HG03108 (cell line): ENCODE data around the gene SLC22A2.
"Not testable (repeated sequence)": the region's sequence is repeated elsewhere in the genome, so short reads cannot be mapped to it uniquely, and the experiment has no call there.

Source experiments
- ATAC-seq: cut with Tn5 transposase; IDR thresholded peaks from one replicate; pipeline ENCODE4 v1.9.1; 2021; ENCODE audit warnings: moderate library complexity; ENCODE audit not compliant: unreplicated experiment

Gene SLC22A2

DNA sequence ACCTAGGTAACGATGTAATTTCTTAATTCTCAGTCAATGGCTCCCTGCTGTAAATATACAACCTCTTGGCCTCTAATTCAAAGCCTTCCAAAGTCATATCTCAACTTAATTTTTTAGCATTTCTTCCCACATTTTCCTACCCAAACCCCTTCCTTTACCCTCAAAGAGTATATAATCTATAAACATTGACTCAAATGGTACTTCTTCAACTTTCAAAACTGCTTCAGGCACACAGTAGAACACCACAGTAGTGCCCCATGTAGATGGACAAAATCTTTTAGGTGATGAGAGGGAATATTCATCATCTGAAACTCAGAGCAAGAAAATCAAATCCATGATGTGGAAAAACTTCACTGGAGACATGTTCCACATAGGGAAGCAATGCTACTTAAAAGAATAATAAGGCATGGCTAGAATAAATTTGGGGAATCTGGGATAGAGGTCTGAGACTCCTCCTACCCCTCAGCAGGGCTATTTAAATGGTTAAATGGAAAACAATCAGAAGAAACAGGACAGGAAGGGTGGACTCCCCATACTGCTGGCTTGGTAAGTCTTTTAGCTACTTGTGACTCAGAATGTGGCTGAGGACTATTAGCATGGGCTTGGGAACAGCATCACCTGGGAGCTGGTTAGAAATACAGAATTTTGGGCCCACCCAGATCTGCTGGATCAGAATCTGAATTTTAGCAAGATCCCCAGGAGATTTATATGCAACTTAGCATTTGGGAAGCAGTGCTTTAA lies 6.4 kb downstream of the SLC22A2 start:
- ATAC-seq = no peak

DNA sequence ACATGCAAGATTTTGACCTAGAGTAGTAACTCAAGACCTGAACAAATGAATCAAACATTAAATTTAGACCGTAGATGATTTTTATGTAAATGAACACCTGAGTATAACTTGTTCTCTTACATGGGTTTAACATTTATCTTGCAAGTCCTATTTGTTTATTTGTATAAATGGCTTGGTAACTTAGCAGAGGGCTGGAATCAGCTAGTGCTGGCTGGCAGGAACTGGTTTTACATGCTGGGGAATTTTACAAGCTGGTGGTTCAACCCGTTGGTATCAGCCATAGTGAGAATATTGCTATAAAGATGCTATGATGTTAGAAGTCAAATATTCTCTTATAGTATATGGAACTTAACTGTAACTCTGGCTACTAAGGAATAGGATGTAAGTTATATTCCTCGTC lies 8.9 kb downstream of the SLC22A2 start:
- no peak for ATAC-seq

DNA sequence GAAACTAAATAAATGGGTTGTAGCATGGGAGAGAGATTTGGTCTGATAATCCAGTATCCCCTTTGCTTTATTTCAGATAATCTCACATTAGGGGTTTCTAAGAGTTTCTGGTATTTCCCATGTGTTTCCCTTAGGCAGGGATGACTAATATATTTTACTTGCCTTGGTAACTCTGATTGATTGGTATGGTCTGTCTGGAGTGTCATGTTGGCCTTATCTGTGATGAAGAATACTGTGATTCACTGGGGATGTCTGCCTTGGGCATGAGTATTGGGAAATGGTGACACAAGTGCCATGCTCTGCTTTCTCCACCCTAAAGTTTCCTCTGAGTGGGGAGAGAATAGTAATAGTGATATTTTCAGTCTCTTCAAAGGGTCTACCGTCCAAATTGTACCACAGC lies 10.1 kb downstream of the SLC22A2 start:
- no peak for ATAC-seq

DNA sequence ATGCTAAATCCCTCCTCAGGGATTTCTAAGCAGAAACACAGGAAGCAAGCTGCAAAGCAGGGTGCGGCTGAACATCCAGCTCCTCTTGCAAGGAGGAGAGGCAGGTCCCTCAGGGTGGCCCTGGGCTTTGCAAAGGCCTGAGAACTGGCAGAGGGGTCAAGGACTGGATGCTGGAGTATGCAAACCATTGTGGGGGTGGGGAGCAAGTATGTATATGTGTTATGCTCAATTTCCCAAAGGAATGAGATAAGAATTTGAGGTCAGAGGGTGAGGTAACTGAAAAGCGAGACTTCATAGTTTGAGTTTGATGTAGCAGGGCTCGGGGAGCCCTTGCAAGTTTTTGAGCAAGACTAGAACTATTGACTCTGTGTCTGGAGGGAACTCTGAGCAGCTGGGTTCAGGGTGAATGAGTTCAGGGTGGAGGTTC lies 11.2 kb downstream of the SLC22A2 start:
- no peak for ATAC-seq

DNA sequence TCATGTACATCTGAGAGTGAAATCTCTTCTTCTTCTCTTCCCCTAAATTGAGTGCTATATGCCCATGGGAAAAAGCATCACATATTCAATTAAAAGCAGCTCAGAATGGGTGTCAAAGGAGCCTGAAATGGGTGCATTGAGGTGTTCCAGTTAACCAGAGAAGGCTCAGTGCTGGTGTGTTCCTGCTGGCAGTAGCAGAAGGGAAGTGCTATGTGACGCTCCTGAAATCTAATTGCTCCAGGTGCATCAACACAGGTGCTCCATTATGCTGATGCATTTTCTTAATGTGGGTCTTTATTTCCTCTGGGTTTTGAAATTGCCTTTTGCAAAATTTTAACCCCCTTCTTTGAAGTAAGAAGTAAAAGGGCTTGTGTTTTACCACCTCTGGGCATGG lies 17.9 kb downstream of the SLC22A2 start:
- ATAC-seq = no peak

DNA sequence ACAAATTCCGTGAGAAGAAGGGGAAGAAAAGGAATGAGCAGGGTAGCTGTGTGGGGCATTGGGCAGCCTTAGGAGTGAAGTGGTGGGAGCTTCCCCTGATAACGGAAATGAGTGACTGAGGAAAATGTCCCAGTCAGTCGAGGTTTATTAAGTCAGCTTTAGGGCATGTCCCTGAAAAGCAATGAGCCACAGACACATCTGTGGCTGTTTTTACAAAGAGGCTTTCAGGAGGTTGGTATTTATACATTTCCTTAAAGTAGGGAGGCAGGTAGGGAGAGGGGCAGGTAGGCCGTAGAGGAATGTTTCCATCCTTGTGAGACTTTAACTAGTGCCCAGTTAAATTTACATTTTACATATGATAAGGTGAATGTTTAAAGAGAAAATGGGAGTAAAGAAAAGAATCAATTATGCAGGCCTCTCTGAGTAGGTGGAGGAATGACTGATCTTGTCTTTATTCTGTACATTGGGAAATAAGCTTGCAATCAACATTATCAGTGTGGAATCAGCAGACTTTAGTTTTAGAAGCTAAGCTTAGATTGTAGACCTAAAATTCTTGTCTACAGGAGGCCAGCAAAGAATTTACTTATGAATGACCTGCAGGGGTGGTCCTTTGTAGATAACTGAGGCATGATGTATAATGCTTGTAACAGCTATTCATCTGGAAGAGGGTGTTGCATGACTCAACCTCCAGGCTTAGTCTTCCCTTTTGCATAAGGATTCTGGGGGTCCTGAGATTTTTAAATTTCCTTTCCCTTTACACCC lies 18.5 kb downstream of the SLC22A2 start:
- no peak for ATAC-seq

DNA sequence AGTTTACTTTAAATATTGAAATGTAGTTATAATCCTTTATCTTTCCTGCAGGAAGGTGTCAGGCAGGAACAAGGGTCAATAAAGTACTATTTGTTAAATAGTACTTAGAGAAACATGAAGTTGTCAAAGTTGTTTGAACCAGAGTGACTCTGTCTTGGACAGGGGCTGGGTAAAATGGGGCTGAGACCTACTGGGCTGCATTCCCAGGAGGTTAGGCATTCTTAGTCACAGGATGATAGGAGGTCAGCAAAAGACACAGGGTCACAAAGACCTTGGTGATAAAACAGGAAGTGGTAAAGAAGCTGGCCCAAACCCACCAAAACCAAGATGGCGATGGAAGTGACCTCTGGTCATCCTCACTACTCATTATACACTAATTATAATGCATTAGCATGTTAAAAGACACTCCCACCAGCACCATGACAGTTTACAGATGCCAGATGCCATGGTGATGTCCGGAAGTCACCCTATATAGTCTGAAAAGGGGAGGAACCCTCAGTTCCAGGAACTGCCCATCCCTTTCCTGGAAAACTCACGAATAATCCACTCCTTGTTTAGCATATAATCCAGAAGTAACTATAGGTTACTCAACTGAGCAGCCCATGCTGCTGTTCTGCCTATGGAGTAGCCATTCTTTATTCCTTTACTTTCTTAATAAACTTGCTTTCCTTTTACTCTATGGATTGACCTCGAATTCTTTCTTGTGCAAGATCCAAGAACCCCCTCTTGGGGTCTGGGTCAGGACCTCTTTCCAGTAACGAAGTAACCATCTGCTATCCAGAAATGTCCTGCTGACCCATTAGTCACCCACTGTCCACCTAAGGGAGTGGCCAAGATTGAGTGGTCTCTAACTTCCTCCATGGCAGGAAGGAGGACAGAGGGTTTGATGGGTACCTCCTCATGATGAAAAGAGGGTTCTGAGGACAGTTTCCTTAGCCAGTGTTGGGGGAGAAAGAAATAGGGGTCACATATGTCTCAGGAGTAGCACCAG lies 19.6 kb downstream of the SLC22A2 start:
- no peak for ATAC-seq

DNA sequence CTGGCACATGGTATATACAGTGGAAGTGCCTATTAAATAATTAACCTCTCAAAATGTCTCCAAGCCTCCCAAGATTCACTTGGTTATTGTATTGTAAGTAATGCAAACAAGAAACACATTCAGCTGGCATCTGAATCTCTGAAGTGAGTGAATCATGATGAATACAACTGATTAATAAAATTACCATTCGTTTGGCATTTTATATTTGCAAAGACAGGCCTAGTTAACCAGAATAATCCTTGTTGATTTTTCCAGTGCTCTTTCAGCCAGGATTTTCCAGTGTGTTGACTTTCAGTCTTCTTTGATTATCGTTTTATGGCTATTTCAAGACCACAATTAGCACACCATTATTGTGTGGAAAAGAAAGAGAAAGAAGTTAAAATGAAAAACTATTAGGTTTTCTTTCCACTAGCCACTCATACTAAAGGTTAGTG lies 20.3 kb downstream of the SLC22A2 start:
- no peak for ATAC-seq

DNA sequence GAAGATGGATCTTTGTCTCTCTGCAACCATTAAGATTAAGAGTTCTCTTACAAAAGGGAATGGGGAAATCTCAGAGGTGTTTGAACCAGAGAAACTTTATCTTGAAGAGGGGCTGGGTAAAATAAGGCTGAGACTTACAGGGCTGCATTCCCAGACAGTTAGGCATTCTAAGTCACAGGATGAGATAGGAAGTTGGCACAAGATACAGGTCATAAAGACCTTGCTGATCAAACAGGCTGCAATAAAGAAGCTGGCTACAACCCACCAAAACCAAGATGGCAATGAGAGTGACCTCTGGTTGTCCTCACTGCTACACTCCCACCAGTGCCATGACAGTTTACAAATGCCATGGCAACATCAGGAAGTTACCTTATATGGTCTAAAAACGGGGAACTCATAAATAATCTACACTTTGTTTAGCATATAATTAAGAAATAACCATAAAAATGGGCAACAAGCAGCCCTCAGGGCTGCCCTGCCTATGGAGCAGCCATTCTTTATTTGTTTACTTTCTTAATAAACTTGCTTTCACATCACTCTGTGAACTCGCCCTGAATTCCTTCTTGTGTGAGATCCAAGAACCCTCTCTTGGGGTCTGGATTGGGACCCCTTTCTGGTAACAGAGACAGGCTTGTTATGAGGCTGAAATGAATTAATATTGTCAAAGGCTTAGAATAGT lies 20.9 kb downstream of the SLC22A2 start:
- not testable (repeated sequence) for ATAC-seq

DNA sequence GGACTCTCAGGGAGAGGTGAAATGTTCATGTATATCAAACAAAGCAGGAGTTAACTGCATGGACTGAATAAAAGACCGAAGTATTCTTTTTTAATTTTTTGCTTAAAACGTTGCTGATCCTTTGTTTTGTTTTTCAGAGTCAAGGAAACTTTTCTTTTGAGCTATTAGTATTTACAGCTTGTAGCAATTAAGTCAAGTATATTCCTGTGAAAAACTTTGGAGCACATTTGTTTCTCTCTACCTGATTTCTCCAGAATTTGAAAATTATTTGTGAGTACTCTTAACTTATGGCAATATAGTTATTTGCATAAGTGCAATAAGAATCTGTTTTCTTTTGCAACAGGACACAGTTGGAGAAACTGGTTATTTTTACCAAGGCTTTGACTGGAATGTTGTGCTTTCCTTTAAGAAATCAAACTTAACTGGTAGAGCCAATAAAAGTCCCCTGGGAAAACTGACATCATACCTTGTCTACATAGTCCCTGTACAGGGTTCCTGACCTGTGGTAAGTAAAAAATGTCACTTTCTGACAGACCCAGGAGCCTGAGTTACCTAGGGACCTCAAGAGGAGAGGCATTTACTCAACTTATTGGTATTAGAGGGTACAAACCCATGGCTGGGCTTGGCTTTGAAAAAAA lies 22.3 kb downstream of the SLC22A2 start:
- not testable (repeated sequence) for ATAC-seq

DNA sequence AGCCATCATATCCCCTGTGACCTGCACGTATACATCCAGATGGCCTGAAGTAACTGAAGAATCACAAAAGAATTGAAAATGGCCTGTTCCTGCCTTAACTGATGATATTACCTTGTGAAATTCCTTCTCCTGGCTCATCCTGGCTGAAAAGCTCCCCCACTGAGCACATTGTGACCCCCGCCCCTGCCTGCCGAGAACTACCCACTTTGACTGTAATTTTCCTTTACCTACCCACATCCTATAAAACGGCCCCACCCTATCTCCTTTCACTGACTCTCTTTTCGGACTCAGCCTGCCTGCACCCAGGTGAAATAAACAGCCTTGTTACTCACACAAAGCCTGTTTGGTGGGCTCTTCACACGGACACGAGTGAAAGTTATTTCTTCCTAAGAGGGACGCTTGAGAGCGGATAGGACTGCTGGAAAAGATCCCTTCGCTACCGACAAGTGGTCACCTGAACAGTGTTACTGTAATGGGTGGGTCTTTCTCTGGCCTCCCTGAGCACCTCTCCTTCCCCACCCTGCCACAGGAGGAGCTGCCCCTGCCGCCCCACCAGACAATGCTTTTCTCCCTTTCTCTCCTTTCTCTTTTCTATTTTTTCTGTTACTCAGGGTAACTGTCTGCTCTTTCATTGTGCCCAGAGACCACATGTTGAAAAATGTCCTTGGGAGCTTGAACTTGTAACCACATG lies 24.5 kb downstream of the SLC22A2 start:
- ATAC-seq = not testable (repeated sequence)

DNA sequence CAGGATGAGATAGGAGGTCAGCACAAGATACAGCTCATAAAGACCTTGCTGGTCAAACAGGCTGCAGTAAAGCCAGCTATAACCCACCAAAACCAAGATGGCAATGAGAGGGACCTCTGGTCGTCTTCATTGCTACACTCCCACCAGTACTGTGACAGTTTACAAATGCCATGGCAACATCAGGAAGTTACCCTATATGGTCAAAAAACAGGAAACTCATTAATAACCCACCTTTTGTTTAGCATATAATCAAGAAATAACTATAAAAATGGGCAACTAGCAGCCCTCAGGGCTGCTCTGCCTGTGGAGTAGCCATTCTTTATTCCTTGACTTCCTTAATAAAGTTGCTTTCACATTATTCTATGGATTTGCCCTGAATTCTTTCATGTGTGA lies 30.9 kb downstream of the SLC22A2 start:
- ATAC-seq = no peak

DNA sequence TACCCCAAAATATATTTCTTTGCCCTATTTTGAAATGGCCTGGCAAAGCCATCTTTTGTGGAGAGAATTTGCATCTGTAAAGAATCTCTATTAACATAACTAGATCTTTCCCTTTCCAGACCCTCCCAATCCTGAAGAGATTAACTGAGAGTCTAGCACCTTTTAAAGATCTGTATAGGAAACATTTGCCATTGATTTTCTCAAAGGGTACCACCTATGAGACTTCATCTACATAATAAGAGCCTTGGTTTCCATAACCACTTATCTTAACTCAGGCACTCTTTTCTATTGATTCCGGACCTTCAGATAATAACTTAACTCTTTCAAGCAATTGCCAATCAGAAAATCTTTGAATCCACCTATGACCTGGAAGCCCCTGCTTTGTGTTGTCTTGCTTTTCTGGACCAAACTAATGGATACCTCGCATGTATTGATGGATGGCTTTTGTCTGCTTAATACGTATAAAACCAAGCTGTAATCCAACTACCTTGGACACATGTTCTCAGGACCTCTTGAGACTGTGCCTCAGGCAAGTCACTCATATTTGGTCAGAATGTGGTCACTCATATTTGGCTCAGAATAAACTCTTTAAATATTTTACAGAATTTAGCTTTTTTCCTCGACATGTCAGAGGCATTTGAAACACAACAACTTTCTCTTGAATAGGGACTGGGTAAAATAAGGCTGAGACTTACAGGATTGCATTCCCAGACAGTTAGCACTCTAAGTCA lies 31.4 kb downstream of the SLC22A2 start:
- no peak for ATAC-seq

DNA sequence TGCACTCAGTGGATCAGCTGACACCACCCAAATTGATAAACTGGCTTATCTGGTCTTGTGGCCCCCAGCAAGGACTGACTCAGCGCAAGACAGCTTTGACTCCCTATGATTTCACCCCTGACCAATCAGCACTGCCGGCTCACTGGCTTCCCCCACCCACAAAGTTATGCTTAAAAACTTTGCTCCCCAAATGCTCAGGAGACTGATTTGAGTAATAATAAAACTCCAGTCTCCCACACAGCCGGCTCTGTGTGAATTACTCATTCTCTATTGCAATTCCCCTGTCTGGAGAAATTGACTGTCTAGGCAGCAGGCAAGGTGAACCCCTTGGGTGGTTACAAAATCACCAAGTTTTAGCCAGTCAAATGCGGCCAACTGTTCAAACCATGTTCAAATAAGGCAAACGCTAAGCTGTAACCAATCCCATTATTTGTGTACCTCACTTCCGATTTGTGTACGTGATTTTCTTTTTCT lies 32.5 kb downstream of the SLC22A2 start:
- no peak for ATAC-seq

DNA sequence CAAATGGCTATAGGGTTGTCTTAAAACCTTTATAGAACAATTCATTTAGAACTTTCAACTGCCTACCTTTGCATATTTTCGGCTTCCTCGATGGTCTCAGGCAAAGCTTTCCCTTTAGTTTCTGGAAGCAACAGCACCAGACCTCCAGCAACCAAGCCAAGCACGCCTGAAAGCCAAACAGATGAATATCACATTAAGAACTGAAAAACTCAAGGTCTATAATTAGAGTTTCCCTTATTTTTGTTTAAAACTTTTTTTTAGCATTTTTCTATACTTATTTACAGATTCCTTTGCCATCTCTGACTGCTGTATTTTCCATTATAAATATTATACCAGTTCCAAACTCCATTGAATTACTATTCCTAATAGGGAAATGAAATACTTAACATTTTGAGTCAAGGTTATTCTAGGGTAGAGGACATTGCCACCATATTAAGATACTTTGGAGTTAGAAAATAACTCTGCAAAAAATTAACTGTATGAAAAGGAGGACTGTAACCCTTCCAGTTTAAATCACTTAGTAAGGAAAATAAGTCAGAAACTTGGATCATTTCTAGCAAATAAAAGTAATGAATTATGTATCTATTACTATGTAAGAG lies 33.9 kb downstream of the SLC22A2 start:
- ATAC-seq = no peak

DNA sequence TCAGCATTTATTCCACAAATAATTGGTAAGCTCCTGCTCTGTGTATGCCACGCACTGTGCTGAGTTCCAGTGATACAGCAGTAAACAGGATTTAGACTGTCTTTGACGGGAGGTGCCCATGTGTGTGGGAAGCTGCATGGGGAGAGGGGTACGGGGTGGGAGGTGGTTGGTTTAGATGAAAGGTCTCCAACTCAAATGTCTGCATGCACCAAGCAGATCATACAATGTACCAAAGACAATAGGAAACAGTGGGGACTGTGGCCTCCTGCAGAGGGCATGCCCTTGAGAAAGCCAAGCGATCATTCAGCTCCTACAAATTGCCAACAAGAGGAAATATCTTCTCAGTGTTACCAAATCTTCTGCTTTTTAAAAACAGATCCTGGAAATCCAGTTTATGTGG lies 36.1 kb downstream of the SLC22A2 start:
- no peak for ATAC-seq

DNA sequence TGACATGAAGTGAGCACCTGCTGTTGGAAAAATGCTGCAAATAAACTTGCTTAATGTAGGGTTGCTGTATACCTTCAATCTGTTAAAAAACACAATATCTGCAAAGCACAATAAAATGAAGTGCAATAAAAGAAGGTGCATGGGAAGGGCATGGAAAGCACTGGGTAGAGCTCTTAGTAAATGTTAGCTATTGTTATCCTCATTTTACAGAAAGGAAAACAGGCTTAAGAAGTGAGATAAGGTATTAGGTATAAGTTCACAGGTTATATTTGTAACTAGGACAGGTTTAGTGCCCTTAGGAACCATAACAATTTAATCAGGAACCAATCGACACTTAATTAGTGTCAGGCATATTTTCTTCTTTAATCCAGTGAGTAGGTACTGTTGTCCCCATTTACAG lies 36.7 kb downstream of the SLC22A2 start:
- no peak for ATAC-seq

DNA sequence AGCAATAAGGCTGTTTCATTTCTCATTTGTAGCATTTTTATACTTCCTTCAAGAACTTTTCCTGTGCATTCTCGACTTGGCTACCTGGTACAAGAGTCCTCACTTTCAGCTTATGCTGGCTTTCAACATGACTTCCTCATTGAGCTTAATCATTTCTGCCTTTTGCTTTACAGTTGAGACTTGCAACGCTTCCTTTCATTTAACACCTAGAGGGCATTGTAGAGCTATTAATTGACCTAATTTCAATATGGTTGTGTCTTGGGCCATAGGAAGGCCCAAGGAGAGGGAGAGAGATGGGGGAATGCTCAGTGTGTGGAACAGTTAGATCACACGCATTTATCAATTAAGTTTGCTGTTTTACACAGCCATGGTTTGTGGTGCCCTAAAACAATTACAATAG lies 37.2 kb downstream of the SLC22A2 start:
- peak; percentile 70 for ATAC-seq
